ENCODE data around the gene PSAT1.

PSAT1 gene

GRCh38 chr9:78354989-78355388 lies 58.1 kb downstream of the PSAT1 start:
- no peak overlapping the region for H3K4me2 ChIP-seq
- H3K4me3 ChIP-seq (IDR thresholded peaks at IDR 0.05; ENCODE audit: insufficient read depth, low read depth, low read length): no peak overlapping the region
- H4K20me1 ChIP-seq (ENCODE audit: insufficient read depth): no peaks in the 10 kb centered on the region
- H3K9ac ChIP-seq: no peak overlapping the region
- no peaks in the 10 kb centered on the region for H3K36me3 ChIP-seq (ENCODE audit: insufficient read depth)
- H3K27ac ChIP-seq: no peak overlapping the region
- H3K27me3 ChIP-seq (ENCODE audit: insufficient read depth, low read depth): no peaks in the 10 kb centered on the region
- H2AFZ ChIP-seq (ENCODE audit: low read depth): no peak overlapping the region
- TF ChIP-seq CTCF (conservative IDR thresholded peaks at IDR 0.05; ENCODE audit: low read depth, low read length): no peak
- H3K79me2 ChIP-seq (ENCODE audit: insufficient read depth, low read depth): no peaks in the 10 kb centered on the region
- H3K4me1 ChIP-seq (ENCODE audit: low read depth, poor library complexity, severe bottlenecking): no peaks in the 10 kb centered on the region

GRCh38 chr9:78356634-78357033 lies 59.7 kb downstream of the PSAT1 start:
- H3K27ac ChIP-seq: no peak overlapping the region
- no peak overlapping the region for H3K9ac ChIP-seq
- no peaks in the 10 kb centered on the region for H3K27me3 ChIP-seq (ENCODE audit: insufficient read depth, low read depth)
- no peak overlapping the region for H3K4me2 ChIP-seq
- H3K4me1 ChIP-seq (ENCODE audit: low read depth, poor library complexity, severe bottlenecking): no peaks in the 10 kb centered on the region
- H3K79me2 ChIP-seq (ENCODE audit: insufficient read depth, low read depth): no peaks in the 10 kb centered on the region
- TF ChIP-seq CTCF (conservative IDR thresholded peaks at IDR 0.05; ENCODE audit: low read depth, low read length): no peak
- H2AFZ ChIP-seq (ENCODE audit: low read depth): no peak overlapping the region
- no peak overlapping the region for H3K4me3 ChIP-seq (IDR thresholded peaks at IDR 0.05; ENCODE audit: insufficient read depth, low read depth, low read length)
- no peaks in the 10 kb centered on the region for H3K36me3 ChIP-seq (ENCODE audit: insufficient read depth)
- H4K20me1 ChIP-seq (ENCODE audit: insufficient read depth): no peaks in the 10 kb centered on the region

- no peak for TF ChIP-seq CTCF (conservative IDR thresholded peaks at IDR 0.05; ENCODE audit: low read depth, low read length)
- H3K79me2 ChIP-seq (ENCODE audit: insufficient read depth, low read depth): no peaks in the 10 kb centered on the region
- H3K27ac ChIP-seq: no peak overlapping the region
- no peaks in the 10 kb centered on the region for H4K20me1 ChIP-seq (ENCODE audit: insufficient read depth)
- H3K27me3 ChIP-seq (ENCODE audit: insufficient read depth, low read depth): no peaks in the 10 kb centered on the region
- no peak overlapping the region for H3K4me2 ChIP-seq
- H3K4me3 ChIP-seq (IDR thresholded peaks at IDR 0.05; ENCODE audit: insufficient read depth, low read depth, low read length): no peak overlapping the region
- no peak overlapping the region for H2AFZ ChIP-seq (ENCODE audit: low read depth)
- no peaks in the 10 kb centered on the region for H3K4me1 ChIP-seq (ENCODE audit: low read depth, poor library complexity, severe bottlenecking)
- H3K36me3 ChIP-seq (ENCODE audit: insufficient read depth): no peaks in the 10 kb centered on the region
- H3K9ac ChIP-seq: no peak overlapping the region
These were observed 60.4 kb downstream of the PSAT1 start for GRCh38 chr9:78357165-78357873.

GRCh38 chr9:78358329-78359051 lies 61.6 kb downstream of the PSAT1 start:
- H3K9ac ChIP-seq: no peak overlapping the region
- no peak overlapping the region for H3K27ac ChIP-seq
- no peak overlapping the region for H2AFZ ChIP-seq (ENCODE audit: low read depth)
- no peak for TF ChIP-seq CTCF (conservative IDR thresholded peaks at IDR 0.05; ENCODE audit: low read depth, low read length)
- H3K36me3 ChIP-seq (ENCODE audit: insufficient read depth): no peaks in the 10 kb centered on the region
- H3K4me1 ChIP-seq (ENCODE audit: low read depth, poor library complexity, severe bottlenecking): no peaks in the 10 kb centered on the region
- H3K4me2 ChIP-seq: no peak overlapping the region
- no peaks in the 10 kb centered on the region for H4K20me1 ChIP-seq (ENCODE audit: insufficient read depth)
- no peaks in the 10 kb centered on the region for H3K79me2 ChIP-seq (ENCODE audit: insufficient read depth, low read depth)
- no peaks in the 10 kb centered on the region for H3K27me3 ChIP-seq (ENCODE audit: insufficient read depth, low read depth)
- no peak overlapping the region for H3K4me3 ChIP-seq (IDR thresholded peaks at IDR 0.05; ENCODE audit: insufficient read depth, low read depth, low read length)
